Loucy (cell line): ENCODE data around the gene UMODL1.

ENCODE experiments used
- EZH2phosphoT487 ChIP-seq: fragments of 200-600 bp; IDR thresholded peaks from 2 replicates; pipeline ENCODE4 v1.6.1; 2018; ENCODE audit warnings: antibody characterized with exemption, mild to moderate bottlenecking, moderate library complexity, borderline replicate concordance
- TF ChIP-seq, protein P1 (sequence below): fragments of 200-600 bp; sonication (generic); conservative IDR thresholded peaks from 2 replicates; pipeline ENCODE4 v1.5.1; 2014; ENCODE audit warnings: mild to moderate bottlenecking, antibody characterized with exemption, low read length

DNA sequence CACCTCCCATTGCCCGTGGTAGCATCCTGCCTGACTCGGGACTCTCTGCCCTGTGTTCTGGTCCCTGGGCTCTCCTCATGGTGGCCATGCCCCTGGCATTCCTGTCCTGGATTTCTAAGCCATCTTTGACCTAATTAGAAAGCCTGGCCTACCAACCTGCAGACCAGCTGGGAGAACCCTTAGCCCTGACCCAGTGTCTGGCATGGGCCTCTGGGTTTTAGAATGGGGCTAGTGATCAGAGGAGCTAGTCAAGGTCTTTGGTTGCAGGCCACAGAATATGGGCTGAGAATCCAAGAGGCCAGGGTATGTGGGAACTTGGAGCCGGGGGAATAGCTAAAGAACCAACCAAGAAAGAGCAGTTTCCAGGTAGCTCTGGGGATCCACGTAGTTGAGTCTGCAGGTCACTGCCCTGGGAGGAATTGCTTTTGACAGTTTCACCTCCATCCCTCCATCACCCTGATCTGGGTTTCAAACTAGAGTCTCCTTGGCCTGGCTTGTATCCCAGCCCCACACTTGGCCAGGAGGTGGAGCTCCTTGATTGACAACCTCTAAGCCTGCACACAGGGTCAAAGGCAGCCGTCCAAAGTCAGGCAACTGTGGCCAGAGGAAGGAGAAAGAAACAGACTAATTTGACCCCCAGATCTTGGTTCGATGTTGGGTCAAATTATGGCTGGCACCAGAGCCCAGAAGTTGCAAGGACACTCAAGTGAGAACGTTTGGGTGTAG, 93.1 kb downstream of the UMODL1 start:
- TF ChIP-seq, protein P1, sequence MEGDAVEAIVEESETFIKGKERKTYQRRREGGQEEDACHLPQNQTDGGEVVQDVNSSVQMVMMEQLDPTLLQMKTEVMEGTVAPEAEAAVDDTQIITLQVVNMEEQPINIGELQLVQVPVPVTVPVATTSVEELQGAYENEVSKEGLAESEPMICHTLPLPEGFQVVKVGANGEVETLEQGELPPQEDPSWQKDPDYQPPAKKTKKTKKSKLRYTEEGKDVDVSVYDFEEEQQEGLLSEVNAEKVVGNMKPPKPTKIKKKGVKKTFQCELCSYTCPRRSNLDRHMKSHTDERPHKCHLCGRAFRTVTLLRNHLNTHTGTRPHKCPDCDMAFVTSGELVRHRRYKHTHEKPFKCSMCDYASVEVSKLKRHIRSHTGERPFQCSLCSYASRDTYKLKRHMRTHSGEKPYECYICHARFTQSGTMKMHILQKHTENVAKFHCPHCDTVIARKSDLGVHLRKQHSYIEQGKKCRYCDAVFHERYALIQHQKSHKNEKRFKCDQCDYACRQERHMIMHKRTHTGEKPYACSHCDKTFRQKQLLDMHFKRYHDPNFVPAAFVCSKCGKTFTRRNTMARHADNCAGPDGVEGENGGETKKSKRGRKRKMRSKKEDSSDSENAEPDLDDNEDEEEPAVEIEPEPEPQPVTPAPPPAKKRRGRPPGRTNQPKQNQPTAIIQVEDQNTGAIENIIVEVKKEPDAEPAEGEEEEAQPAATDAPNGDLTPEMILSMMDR: peak; percentile 97
- no peak for TF ChIP-seq EZH2phosphoT487
